MV-4-11 (cell line): ENCODE results near the gene NPIPB5.
"Not testable (repeated sequence)": the region's sequence is repeated elsewhere in the genome, so short reads cannot be mapped to it uniquely, and the experiment has no call there.

ENCODE experiments used
- DNase-seq: peaks from one replicate; lab custom pipeline; 2025; lab: John Stamatoyannopoulos, UW

The NPIPB5 gene

DNA sequence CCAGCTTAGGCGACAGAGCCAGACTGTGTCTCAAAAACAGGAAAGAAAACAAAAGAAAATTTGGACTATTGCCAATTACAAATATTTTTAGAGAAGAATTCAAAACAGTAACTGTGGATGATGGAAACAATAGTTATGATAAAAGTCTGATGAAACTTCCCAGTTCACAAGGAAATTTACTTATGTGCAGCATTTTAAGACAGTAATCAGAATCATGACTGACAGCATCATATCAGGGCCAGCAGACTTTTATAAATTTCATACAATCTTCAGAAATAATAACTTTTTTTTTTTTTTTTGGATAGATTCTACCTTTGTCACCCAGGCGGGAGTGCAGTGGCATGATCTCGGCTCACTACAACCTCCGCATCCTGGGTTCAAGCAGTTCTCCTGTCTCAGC, at the start of gene NPIPB5:
NPIPB5 (plus strand) TSS at position 301 of the 400 bp plus-strand sequence. CDS start 2,911 bp downstream, outside the sequence.
- DNase-seq, result not testable (repeated sequence)

DNA sequence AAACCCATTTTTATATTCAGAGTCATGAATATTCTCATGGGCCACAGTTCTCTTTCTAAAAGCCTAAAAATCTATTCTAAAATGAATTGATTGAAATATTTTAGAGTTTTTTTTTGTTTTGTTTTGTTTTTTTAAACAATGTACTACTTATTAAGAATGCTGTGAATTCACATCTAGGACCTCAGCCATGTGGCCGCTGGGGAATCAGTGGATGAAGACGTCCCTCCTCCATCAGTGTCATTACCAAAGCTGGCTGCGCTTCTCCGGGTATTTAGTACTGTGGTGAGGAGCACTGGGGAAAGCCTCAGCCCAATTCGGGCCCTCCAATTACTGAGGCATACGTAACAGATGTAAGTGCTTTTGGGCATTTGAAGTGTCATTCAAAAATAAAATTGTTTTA, 41.8 kb upstream of the NPIPB5 start:
- DNase-seq, result not testable (repeated sequence)

DNA sequence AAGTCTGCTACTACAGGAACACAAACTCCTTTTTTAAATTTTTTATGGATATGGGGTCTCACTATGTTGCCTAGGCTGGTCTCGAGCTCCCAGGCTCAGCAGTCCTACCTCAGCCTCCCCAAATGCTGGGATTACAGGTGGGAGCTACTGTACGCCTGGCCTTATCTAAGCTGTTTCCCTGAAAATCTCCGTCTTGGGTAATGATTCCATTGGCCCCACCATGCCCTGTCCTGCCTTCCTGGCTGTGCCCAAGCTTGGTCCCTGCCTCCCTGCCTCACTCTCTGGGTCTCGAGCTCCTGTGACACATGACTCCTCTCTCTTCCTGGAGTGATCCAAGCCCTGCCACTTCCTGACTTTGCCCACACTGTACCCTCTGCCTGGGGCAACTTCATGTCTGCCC, 27.3 kb downstream of the NPIPB5 start:
- DNase-seq, result not testable (repeated sequence)

DNA sequence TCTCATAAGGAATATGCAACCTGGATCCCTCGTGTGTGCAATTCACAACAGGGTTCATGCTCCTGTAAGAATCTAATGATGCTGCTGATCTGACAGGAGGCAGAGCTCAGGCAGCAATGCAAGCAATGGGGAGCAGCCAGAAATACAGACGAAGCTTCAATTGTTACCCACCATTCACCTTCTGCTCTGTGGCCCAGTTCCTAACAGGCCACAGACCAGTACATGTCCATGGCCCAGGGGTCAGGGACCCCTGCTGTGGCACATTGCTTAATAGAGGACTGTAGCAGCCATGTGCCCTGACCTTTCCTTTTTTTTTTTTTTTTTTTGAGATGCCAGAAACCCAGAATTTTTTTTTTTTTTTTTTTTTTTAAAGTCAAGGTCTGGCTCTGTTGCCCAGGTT, 34.1 kb downstream of the NPIPB5 start:
- not testable (repeated sequence) for DNase-seq

DNA sequence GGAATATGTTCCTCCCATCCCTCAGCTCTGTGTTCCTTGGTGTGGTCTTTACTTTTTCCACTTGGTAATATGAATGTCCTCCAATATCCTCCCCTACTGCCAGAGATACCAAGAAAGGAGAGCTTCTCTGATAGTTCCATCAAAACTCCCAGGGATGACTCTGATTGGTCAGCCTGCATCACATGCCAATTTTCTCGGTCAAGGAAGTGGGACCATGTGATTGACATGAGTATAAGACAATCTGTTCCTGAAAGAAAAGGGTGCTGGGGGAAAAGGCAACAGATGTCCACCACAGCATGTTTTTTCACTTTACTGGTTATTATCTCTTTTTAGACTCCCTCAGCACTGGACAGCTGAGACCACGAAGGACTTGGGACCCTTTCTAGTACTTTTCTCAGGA, 35.9 kb downstream of the NPIPB5 start:
- DNase-seq, result not testable (repeated sequence)

DNA sequence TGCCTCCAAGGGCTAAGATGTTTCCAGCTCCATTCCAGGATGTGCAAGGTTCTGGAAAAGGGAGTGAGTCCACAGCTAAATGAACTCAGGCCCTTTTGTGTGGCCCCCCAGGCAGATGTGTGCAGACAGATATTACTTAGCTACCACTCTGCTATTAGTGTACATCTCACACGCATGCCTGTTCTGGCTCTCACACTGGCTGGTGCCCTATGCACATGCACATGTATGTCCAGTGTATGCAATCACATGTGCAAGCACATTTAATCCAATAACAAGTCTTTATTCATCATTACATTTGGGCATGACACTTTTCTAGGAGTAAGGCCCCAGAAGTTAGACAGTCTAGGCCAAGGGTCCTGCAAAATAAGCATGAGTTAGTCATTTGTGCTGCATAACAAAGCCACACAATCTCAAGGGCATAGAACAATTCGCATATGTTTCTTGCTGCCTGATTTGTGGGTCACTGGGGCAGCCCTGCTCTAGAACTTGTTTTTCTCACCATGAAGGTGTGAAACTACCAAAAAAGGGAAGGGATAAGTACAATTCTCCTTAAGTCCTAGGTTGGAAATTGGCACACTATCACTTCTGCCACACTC, 36.6 kb downstream of the NPIPB5 start:
- not testable (repeated sequence) for DNase-seq

DNA sequence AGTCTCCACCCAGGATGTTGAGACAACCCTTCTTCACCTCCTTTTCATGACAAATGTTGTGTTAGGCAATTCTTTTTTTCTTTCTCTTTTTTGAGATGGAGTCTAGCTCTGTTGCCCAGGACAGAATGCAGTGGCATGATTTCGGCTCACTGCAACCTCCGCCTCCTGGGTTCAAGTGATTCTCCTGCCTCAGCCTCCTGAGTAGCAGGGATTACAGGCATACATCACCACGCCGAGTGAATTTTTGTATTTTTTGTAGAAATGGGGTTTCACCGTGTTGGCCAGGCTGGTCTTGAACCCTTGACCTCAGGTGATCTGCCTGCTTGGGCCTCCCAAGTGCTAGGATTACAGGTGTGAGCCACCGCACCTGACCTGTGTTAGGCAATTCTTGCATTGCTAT, 39.2 kb downstream of the NPIPB5 start:
- not testable (repeated sequence) for DNase-seq

DNA sequence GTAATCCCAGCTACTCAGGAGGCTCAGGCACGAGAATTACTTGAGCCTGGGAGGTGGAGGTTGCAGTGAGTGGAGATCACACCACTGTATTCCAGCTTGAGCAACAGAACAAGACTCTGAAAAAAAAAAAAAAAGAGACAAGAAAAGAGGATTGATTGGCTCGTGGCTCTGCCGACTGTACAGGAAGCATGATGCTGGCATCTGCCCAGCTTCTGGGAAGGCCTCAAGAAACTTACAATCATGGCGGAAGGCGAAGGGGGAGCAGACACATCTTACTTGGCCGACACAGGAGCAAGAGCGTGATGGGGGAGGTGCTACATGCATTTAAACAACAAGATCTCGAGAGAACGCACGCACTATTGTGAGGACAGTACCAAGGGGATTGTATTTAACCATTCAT, 40.5 kb downstream of the NPIPB5 start:
- DNase-seq, result not testable (repeated sequence)

DNA sequence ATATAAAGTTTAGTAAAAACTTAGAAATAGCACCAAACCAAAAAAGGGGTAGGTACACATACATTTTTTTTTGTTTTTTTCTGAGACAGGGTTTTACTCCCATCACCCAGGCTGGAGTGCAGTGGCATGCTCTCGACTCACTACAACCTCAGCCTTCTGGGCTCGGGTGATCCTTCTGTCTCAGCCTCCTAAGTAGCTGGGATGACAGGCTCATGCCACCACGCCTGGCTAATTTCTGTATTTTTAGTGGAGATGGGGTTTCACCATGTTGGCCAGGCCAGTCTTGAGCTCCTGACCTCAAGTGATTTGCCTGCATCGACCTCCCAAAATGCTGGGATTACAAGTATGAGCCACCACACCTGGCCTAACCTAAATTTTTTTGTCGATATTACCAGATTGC, 41.0 kb downstream of the NPIPB5 start:
- not testable (repeated sequence) for DNase-seq

DNA sequence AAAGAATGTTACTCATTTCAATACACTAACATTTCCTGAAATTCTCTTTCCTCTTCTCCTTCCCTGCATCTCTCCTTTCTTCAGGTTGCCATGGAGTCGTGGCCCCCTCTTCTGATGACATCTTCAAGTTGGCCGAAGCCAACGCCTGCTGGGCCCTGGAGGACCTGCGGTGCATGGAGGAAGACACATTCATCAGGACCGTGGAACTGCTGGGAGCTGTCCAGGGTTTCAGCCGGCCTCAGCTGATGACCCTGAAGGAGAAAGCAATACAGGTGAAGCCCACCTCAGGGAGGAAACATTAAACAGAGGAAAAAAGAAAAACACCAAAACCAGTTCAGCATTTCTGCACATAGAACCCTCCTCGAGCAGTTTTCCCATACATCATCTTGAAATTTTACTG, 46.1 kb downstream of the NPIPB5 start:
- not testable (repeated sequence) for DNase-seq
